ENCODE data around the gene CCDC194.

Gene CCDC194

GRCh38 chr19:17347877-17348276, 46.1 kb downstream of the CCDC194 start:
- no peak overlapping the region for H3K4me3 ChIP-seq (ENCODE audit: low read length)
- DNase-seq (ENCODE audit: low read depth) = no peak
- TF ChIP-seq, protein P1, sequence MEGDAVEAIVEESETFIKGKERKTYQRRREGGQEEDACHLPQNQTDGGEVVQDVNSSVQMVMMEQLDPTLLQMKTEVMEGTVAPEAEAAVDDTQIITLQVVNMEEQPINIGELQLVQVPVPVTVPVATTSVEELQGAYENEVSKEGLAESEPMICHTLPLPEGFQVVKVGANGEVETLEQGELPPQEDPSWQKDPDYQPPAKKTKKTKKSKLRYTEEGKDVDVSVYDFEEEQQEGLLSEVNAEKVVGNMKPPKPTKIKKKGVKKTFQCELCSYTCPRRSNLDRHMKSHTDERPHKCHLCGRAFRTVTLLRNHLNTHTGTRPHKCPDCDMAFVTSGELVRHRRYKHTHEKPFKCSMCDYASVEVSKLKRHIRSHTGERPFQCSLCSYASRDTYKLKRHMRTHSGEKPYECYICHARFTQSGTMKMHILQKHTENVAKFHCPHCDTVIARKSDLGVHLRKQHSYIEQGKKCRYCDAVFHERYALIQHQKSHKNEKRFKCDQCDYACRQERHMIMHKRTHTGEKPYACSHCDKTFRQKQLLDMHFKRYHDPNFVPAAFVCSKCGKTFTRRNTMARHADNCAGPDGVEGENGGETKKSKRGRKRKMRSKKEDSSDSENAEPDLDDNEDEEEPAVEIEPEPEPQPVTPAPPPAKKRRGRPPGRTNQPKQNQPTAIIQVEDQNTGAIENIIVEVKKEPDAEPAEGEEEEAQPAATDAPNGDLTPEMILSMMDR (IDR thresholded peaks at IDR 0.05; ENCODE audit: insufficient read depth, low read depth, low read length, missing control alignments) = no peak

DNA sequence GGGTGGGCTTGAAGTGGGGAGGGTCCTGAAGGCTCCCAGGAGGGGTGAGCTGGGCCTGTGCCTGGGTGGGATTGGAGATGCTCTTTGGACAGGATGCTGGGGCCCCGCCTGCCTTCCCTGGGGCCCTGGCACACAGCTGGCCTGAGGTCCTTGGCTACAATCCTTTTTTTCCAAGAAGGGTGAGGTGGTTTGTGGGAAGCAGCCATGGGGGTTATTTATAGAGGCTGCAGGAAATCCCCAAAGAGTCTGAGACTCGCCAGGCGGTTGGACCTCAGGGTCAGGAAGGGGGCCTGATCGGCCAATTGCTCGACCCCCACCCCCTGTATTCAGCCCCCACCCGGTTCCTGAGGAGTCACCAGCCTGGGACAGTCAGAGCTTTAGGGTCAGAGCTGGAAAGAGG, 46.6 kb downstream of the CCDC194 start:
- no peak overlapping the region for H3K4me3 ChIP-seq (ENCODE audit: low read length)
- TF ChIP-seq, protein P1 (IDR thresholded peaks at IDR 0.05; ENCODE audit: insufficient read depth, low read depth, low read length, missing control alignments) = no peak

GRCh38 chr19:17346109-17346671, 47.8 kb downstream of the CCDC194 start:
- peak; percentile 69 for DNase-seq (ENCODE audit: low read depth)

More for the DNA sequence above, 46.6 kb downstream of the CCDC194 start:
- DNase-seq (ENCODE audit: low read depth) = no peak

GRCh38 chr19:17341845-17342244, 52.2 kb downstream of the CCDC194 start:
- H3K4me3 ChIP-seq (ENCODE audit: low read length) = no peak overlapping the region
- TF ChIP-seq, protein P1 (IDR thresholded peaks at IDR 0.05; ENCODE audit: insufficient read depth, low read depth, low read length, missing control alignments) = no peak
- DNase-seq (ENCODE audit: low read depth) = no peak

More at GRCh38 chr19:17346109-17346671, 47.8 kb downstream of the CCDC194 start:
- TF ChIP-seq, protein P1 (IDR thresholded peaks at IDR 0.05; ENCODE audit: insufficient read depth, low read depth, low read length, missing control alignments) = peak; percentile 84
- no peak overlapping the region for H3K4me3 ChIP-seq (ENCODE audit: low read length)

GRCh38 chr19:17341386-17341785, 52.6 kb downstream of the CCDC194 start:
- no peak for DNase-seq (ENCODE audit: low read depth)
- no peak overlapping the region for H3K4me3 ChIP-seq (ENCODE audit: low read length)
- TF ChIP-seq, protein P1 (IDR thresholded peaks at IDR 0.05; ENCODE audit: insufficient read depth, low read depth, low read length, missing control alignments) = no peak

DNA sequence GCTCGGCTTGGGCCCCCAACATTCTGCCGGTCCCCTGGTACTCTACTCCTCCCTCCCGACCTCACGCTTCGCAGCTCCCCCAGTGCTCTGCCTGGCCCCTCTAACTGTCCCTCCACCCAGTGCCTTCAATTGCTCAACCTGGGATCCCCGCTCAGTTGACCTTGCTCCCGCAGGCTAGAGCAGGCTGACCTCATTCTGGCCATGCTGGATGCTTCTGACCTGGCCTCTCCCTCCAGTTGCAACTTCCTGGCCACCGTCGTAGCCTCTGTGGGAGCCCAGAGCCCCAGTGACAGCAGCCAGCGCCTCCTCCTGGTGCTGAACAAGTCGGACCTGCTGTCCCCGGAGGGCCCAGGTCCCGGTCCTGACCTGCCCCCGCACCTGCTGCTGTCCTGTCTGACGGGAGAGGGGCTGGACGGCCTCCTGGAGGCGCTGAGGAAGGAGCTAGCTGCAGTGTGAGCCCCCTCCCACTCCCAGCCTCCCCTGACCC, 53.1 kb downstream of the CCDC194 start:
- no peak for DNase-seq (ENCODE audit: low read depth)
- TF ChIP-seq, protein P1 (IDR thresholded peaks at IDR 0.05; ENCODE audit: insufficient read depth, low read depth, low read length, missing control alignments) = no peak
- no peak overlapping the region for H3K4me3 ChIP-seq (ENCODE audit: low read length)

Measured in epithelial cell of esophagus (primary cell).